OCI-LY1 (cell line): ENCODE data around the gene RANBP2.

Experiments
- H2AFZ ChIP-seq: fragments of 200-600 bp; sonication (generic), shearing (Covaris generic); 2 replicates; pipeline ENCODE4 v1.6.0; 2014; ENCODE audit warnings: antibody characterized with exemption, mild to moderate bottlenecking, low read length
- H3F3A ChIP-seq: fragments of 200-600 bp; sonication (generic), shearing (Covaris generic); 2 replicates; pipeline ENCODE4 v1.6.0; 2014; ENCODE audit warnings: mild to moderate bottlenecking, antibody characterized with exemption, low read length, moderate library complexity; ENCODE audit not compliant: insufficient read depth
- H3K27ac ChIP-seq: fragments of 200-600 bp; sonication (generic); 2 replicates; pipeline ENCODE4 v1.5.1; 2014; ENCODE audit warnings: low read length, mixed run types, mild to moderate bottlenecking, low read depth; ENCODE audit not compliant: poor library complexity, severe bottlenecking
- H3K27me3 ChIP-seq: fragments of 200-600 bp; sonication (generic); 2 replicates; pipeline ENCODE4 v1.6.0; 2014; ENCODE audit warnings: antibody characterized with exemption, mild to moderate bottlenecking, low read length, moderate library complexity; ENCODE audit not compliant: insufficient read depth
- H3K36me3 ChIP-seq: fragments of 200-600 bp; sonication (generic); 2 replicates; pipeline ENCODE4 v1.6.1; 2014; ENCODE audit warnings: mild to moderate bottlenecking, antibody characterized with exemption, low read length, moderate library complexity, mixed read lengths; ENCODE audit not compliant: insufficient read depth
- H3K4me1 ChIP-seq: fragments of 200-600 bp; sonication (generic); 2 replicates; pipeline ENCODE4 v1.5.1; 2014; ENCODE audit warnings: mild to moderate bottlenecking, low read length, moderate library complexity; ENCODE audit not compliant: insufficient read depth, severe bottlenecking
- H3K4me2 ChIP-seq: fragments of 200-600 bp; sonication (generic), shearing (Covaris generic); 2 replicates; pipeline ENCODE4 v1.6.1; 2014; ENCODE audit warnings: low read length
- H3K4me3 ChIP-seq: fragments of 200-600 bp; sonication (generic); 2 replicates; pipeline ENCODE4 v1.5.1; 2014; ENCODE audit warnings: low read length, low read depth, mild to moderate bottlenecking, mixed read lengths; ENCODE audit not compliant: poor library complexity, severe bottlenecking
- H3K79me2 ChIP-seq: fragments of 200-600 bp; shearing (Covaris generic); 2 replicates; pipeline ENCODE4 v1.6.1; 2016; ENCODE audit warnings: mixed run types, low read length, mixed read lengths; ENCODE audit not compliant: insufficient read depth
- H3K9ac ChIP-seq: fragments of 200-600 bp; sonication (generic), shearing (Covaris generic); 2 replicates; pipeline ENCODE4 v1.6.1; 2014; ENCODE audit warnings: mild to moderate bottlenecking, low read length, mixed read lengths
- H3K9me2 ChIP-seq: fragments of 200-600 bp; sonication (generic), shearing (Covaris generic); 2 replicates; pipeline ENCODE4 v1.6.1; 2014; ENCODE audit warnings: low read depth, mild to moderate bottlenecking, low read length, mixed read lengths
- H3K9me3 ChIP-seq: fragments of 200-600 bp; shearing (Covaris generic); 2 replicates; pipeline ENCODE4 v1.6.1; 2014; ENCODE audit warnings: low read length, mixed read lengths
- H4K20me1 ChIP-seq: fragments of 200-600 bp; sonication (generic), shearing (Covaris generic); 2 replicates; pipeline ENCODE4 v1.6.0; 2016; ENCODE audit warnings: mild to moderate bottlenecking, low read length; ENCODE audit not compliant: insufficient read depth
- CTCF ChIP-seq: fragments of 200-600 bp; sonication (generic), shearing (Covaris generic); IDR thresholded peaks from 2 replicates; pipeline ENCODE4 v1.5.1; 2017; ENCODE audit warnings: mild to moderate bottlenecking, antibody characterized with exemption, low read length, moderate library complexity, mixed read lengths
- EZH2 ChIP-seq: fragments of 200-600 bp; sonication (generic), shearing (Covaris generic); IDR thresholded peaks from 2 replicates; pipeline ENCODE4 v1.8.0; 2017; ENCODE audit warnings: borderline replicate concordance, mixed run types, mild to moderate bottlenecking, antibody characterized with exemption, low read length, moderate library complexity, mixed read lengths

Gene RANBP2

GRCh38 chr2:108786354-108787215 is 67.3 kb downstream of the RANBP2 start, which contains the start of gene CCDC138:
Gene CCDC138 (plus strand): TSS chr2:108786771. CDS start chr2:108786823, 52 bp downstream.
- Histone ChIP-seq H3K27ac (peak within 1 kb of the TSS; percentile 63), H3K4me2 (peak within 1 kb of the TSS; percentile 80), H3K9me2 (no peaks in the 10 kb centered on the region), H3K9me3 (no peaks in the 10 kb centered on the region), H3K36me3 (peaks cover 43% of the 10 kb centered on the region), H3K9ac (peak within 1 kb of the TSS; percentile 86), H2AFZ (no peak within 1 kb of the TSS), H3F3A (no peaks in the 10 kb centered on the region), H3K79me2 (peaks cover 10% of the 10 kb centered on the region), H3K4me3 (peak within 1 kb of the TSS; percentile 83), H3K4me1 (peaks cover 20% of the 10 kb centered on the region), H3K27me3 (no peaks in the 10 kb centered on the region), H4K20me1 (no peaks in the 10 kb centered on the region)
- TF ChIP-seq CTCF (no peak), EZH2 (no peak)

- H3K9me3 ChIP-seq = no peaks in the 10 kb centered on the region
- H3K4me2 ChIP-seq = peak overlapping the region; percentile 80
- H3K27me3 ChIP-seq = no peaks in the 10 kb centered on the region
- H3F3A ChIP-seq = no peaks in the 10 kb centered on the region
- no peak for TF ChIP-seq CTCF
- no peak for TF ChIP-seq EZH2
- H2AFZ ChIP-seq = no peak overlapping the region
- H3K36me3 ChIP-seq = peaks cover 41% of the 10 kb centered on the region
- H3K27ac ChIP-seq = peak overlapping the region; percentile 4
- no peaks in the 10 kb centered on the region for H3K9me2 ChIP-seq
- peak overlapping the region; percentile 86 for H3K9ac ChIP-seq
- peak overlapping the region; percentile 83 for H3K4me3 ChIP-seq
- peaks cover 10% of the 10 kb centered on the region for H3K79me2 ChIP-seq
- H4K20me1 ChIP-seq = no peaks in the 10 kb centered on the region
- peaks cover 20% of the 10 kb centered on the region for H3K4me1 ChIP-seq
These were observed 67.9 kb downstream of the RANBP2 start for GRCh38 chr2:108787216-108787541.

- Histone ChIP-seq H3K27me3 (no peaks in the 10 kb centered on the region), H3K4me3 (no peak overlapping the region), H2AFZ (no peak overlapping the region), H3K4me2 (no peak overlapping the region), H3K79me2 (no peaks in the 10 kb centered on the region), H3K9ac (no peak overlapping the region), H4K20me1 (no peaks in the 10 kb centered on the region), H3K9me3 (no peaks in the 10 kb centered on the region), H3K27ac (no peak overlapping the region), H3K4me1 (no peaks in the 10 kb centered on the region), H3F3A (0 out of 2 replicates have a peak, but pooled peaks cover 4% of the 10 kb centered on the region), H3K9me2 (no peaks in the 10 kb centered on the region), H3K36me3 (peaks cover 73% of the 10 kb centered on the region)
- TF ChIP-seq EZH2 (no peak), CTCF (no peak)
These were observed 83.9 kb downstream of the RANBP2 start for GRCh38 chr2:108803045-108803736.
